H1 (cell line): ENCODE data around the gene SLCO4A1. TPM values are rescaled to one million over a fixed set of nuclear protein-coding genes. Genes with fewer than 3 reads are reported as not detected.

Experiments used
- CTCF ChIA-PET: fragments of 300-600 bp; sonication (Branson Sonifier 250); formaldehyde crosslinking; loops from one replicate; lab custom pipeline; 2021; ENCODE audit not compliant: partially characterized antibody; lab: Charles Lee
- POLR2A ChIA-PET: fragments of 300-600 bp; sonication (Branson Sonifier 250); formaldehyde crosslinking; loops from one replicate; lab custom pipeline; 2021; ENCODE audit warnings: inconsistent platforms; ENCODE audit not compliant: partially characterized antibody; lab: Charles Lee
- DNase-seq, 2 experiments: peaks; one replicate each; pipeline versions ENCODE4 v3.0.0 to v3.0.0-alpha.2; 2010 to 2022; ENCODE audit warnings: low spot score in 2 of 2, low read depth in 1 of 2, mixed read lengths in 1 of 2
- FAIRE-seq: peaks from 2 replicates; lab custom pipeline; 2011; peaks lifted over from hg19 to GRCh38; lab: Jason Lieb, UNC
- H2AFZ ChIP-seq: 2 replicates; pipeline ENCODE4 v1.8.1; 2012; ENCODE audit warnings: low read length, inconsistent platforms
- H2AK5ac ChIP-seq: 2 replicates; pipeline ENCODE4 v1.6.1; 2013; ENCODE audit warnings: low read depth, low read length
- H2BK120ac ChIP-seq: replicated peaks from 2 replicates; pipeline ENCODE3; 2013; ENCODE audit warnings: low read depth, low read length, inconsistent platforms
- H2BK12ac ChIP-seq: 2 replicates; pipeline ENCODE4 v1.6.1; 2013; ENCODE audit warnings: low read depth, low read length
- H2BK15ac ChIP-seq: 2 replicates; pipeline ENCODE4 v1.6.1; 2013; ENCODE audit warnings: low read length
- H2BK20ac ChIP-seq: 2 replicates; pipeline ENCODE4 v1.6.1; 2013; ENCODE audit warnings: low read length
- H2BK5ac ChIP-seq: 2 replicates; pipeline ENCODE4 v1.6.1; 2013; ENCODE audit warnings: low read depth, low read length
- H3K14ac ChIP-seq: 2 replicates; pipeline ENCODE4 v1.6.1; 2013; ENCODE audit warnings: inconsistent platforms; ENCODE audit not compliant: insufficient read length
- H3K18ac ChIP-seq: 2 replicates; pipeline ENCODE4 v1.6.1; 2013; ENCODE audit warnings: low read length; ENCODE audit errors: extremely low read depth
- H3K23ac ChIP-seq: 2 replicates; pipeline ENCODE4 v1.6.1; 2013; ENCODE audit warnings: inconsistent platforms; ENCODE audit not compliant: insufficient read length
- H3K23me2 ChIP-seq: 2 replicates; pipeline ENCODE4 v1.6.1; 2013; ENCODE audit warnings: low read depth, low read length
- H3K27ac ChIP-seq: 2 replicates; pipeline ENCODE4 v1.6.1; 2011; ENCODE audit warnings: low read depth, low read length, inconsistent platforms
- H3K27me3 ChIP-seq, 4 experiments: replicated peaks in 1 of 4; 1 replicate in 1 of 4; 2 replicates in 3 of 4; pipeline versions ENCODE4 v1.6.1 to v1.8.1; 2011 to 2013; ENCODE audit warnings: low read length in 3 of 4, mild to moderate bottlenecking in 3 of 4, inconsistent platforms in 2 of 4, mixed read lengths in 2 of 4, moderate library complexity in 1 of 4; ENCODE audit not compliant: control insufficient read depth in 3 of 4, insufficient read depth in 3 of 4; ENCODE audit errors: extremely low read depth in 1 of 4
- H3K36me3 ChIP-seq, 4 experiments: 2 replicates each; pipeline versions ENCODE4 v1.6.1 to v1.8.1; 2011 to 2013; ENCODE audit warnings: mild to moderate bottlenecking in 4 of 4, low read length in 3 of 4, moderate library complexity in 2 of 4, control low read depth in 1 of 4, inconsistent platforms in 1 of 4; ENCODE audit not compliant: insufficient read depth in 4 of 4, control insufficient read depth in 2 of 4
- H3K4ac ChIP-seq: replicated peaks from 2 replicates; pipeline ENCODE3; 2013; ENCODE audit warnings: low read length, low read depth, mixed read lengths, inconsistent platforms; ENCODE audit not compliant: insufficient read length
- H3K4me1 ChIP-seq, 4 experiments: replicated peaks in 1 of 4; 1 replicate in 1 of 4; 2 replicates in 3 of 4; pipeline versions ENCODE4 v1.6.1 to v1.8.1; 2011 to 2013; ENCODE audit warnings: low read length in 3 of 4, inconsistent platforms in 2 of 4, mixed read lengths in 1 of 4; ENCODE audit not compliant: insufficient read depth in 4 of 4, control insufficient read depth in 3 of 4
- H3K4me2 ChIP-seq, 2 experiments: 2 replicates each; pipeline versions ENCODE4 v1.6.1 to v1.8.1; 2011 to 2013; ENCODE audit warnings: low read depth in 2 of 2, low read length in 2 of 2, control low read depth in 1 of 2, inconsistent platforms in 1 of 2, mild to moderate bottlenecking in 1 of 2; ENCODE audit not compliant: insufficient read depth in 1 of 2
- H3K4me3 ChIP-seq, 4 experiments: fragments of 200-600, 300-600 bp in 1 of 4; sonication (generic), shearing (Covaris generic), sonication (Bioruptor Twin) in 1 of 4; 2 replicates each; pipeline versions ENCODE4 v1.5.1 to v1.8.1; 2011 to 2016; ENCODE audit warnings: low read length in 4 of 4, low read depth in 3 of 4, control low read depth in 2 of 4, inconsistent platforms in 2 of 4, mild to moderate bottlenecking in 2 of 4, mixed read lengths in 1 of 4, moderate library complexity in 1 of 4; ENCODE audit not compliant: insufficient read depth in 2 of 4; ENCODE audit errors: extremely low read depth in 1 of 4
- H3K56ac ChIP-seq: replicated peaks from 2 replicates; pipeline ENCODE3; 2013; ENCODE audit warnings: low read depth, mild to moderate bottlenecking, mixed read lengths, low read length, inconsistent platforms; ENCODE audit not compliant: insufficient read length
- H3K79me1 ChIP-seq: 2 replicates; pipeline ENCODE4 v1.6.1; 2013; ENCODE audit warnings: low read depth, low read length, control low read depth
- H3K79me2 ChIP-seq, 2 experiments: 2 replicates each; pipeline versions ENCODE4 v1.6.1 to v1.8.1; 2012 to 2013; ENCODE audit warnings: low read length in 2 of 2, mild to moderate bottlenecking in 2 of 2, inconsistent platforms in 1 of 2; ENCODE audit not compliant: insufficient read depth in 2 of 2, control insufficient read depth in 1 of 2
- H3K9ac ChIP-seq, 4 experiments: replicated peaks in 1 of 4; 1 replicate in 1 of 4; 2 replicates in 3 of 4; pipeline versions ENCODE4 v1.6.1 to v1.8.1; 2011 to 2013; ENCODE audit warnings: low read depth in 3 of 4, low read length in 3 of 4, control low read depth in 2 of 4, mild to moderate bottlenecking in 2 of 4, moderate library complexity in 2 of 4, inconsistent platforms in 1 of 4; ENCODE audit errors: extremely low read depth in 1 of 4
- H3K9me3 ChIP-seq, 2 experiments: 2 replicates each; pipeline versions ENCODE4 v1.6.1 to v1.8.1; 2012 to 2013; ENCODE audit warnings: mild to moderate bottlenecking in 2 of 2, moderate library complexity in 2 of 2, control low read depth in 1 of 2, inconsistent platforms in 1 of 2, low read depth in 1 of 2, low read length in 1 of 2, mixed read lengths in 1 of 2; ENCODE audit not compliant: insufficient read depth in 2 of 2
- H4K20me1 ChIP-seq, 2 experiments: replicated peaks in 1 of 2; 2 replicates each; pipeline versions ENCODE3 to v1.8.1; 2011 to 2013; ENCODE audit warnings: inconsistent platforms in 2 of 2, low read length in 2 of 2, mild to moderate bottlenecking in 1 of 2; ENCODE audit not compliant: insufficient read depth in 2 of 2, control insufficient read depth in 1 of 2
- H4K5ac ChIP-seq: 2 replicates; pipeline ENCODE4 v1.6.1; 2013; ENCODE audit warnings: low read length, low read depth, mixed read lengths, inconsistent platforms; ENCODE audit not compliant: insufficient read length
- H4K8ac ChIP-seq: 2 replicates; pipeline ENCODE4 v1.8.0; 2013; ENCODE audit warnings: mild to moderate bottlenecking, moderate library complexity, low read length, inconsistent platforms; ENCODE audit not compliant: insufficient read depth; ENCODE audit errors: extremely low read depth
- H4K91ac ChIP-seq: replicated peaks from 2 replicates; pipeline ENCODE3; 2013; ENCODE audit warnings: low read length, mixed read lengths, inconsistent platforms; ENCODE audit not compliant: insufficient read length
- CBX8 ChIP-seq: fragments of 300-800, 300-1000 bp; sonication (generic); IDR thresholded peaks from 2 replicates; pipeline ENCODE4 v1.7.1; 2016; ENCODE audit warnings: low read depth, low read length, borderline replicate concordance
- POLR2A ChIP-seq, 2 experiments: IDR thresholded peaks; 1 replicate in 1 of 2; 2 replicates in 1 of 2; pipeline ENCODE4 v1.6.1; 2011; ENCODE audit warnings: low read depth in 2 of 2, low read length in 2 of 2, mild to moderate bottlenecking in 2 of 2; ENCODE audit errors: control extremely low read depth in 1 of 2
- RBBP5 ChIP-seq: IDR thresholded peaks from 2 replicates; pipeline ENCODE4 v1.7.1; 2012; ENCODE audit warnings: low read depth, mild to moderate bottlenecking, inconsistent platforms, low read length, moderate library complexity, borderline replicate concordance
- SIN3A ChIP-seq, 2 experiments: IDR thresholded peaks in 1 of 2; conservative IDR thresholded peaks in 1 of 2; 2 replicates each; pipeline ENCODE4 v1.6.1; 2011 to 2012; ENCODE audit warnings: low read length in 2 of 2, improper control_type of control experiment in 1 of 2, low read depth in 1 of 2, mild to moderate bottlenecking in 1 of 2
- SP2 ChIP-seq: IDR thresholded peaks from 2 replicates; pipeline ENCODE4 v1.6.1; 2012; ENCODE audit warnings: mild to moderate bottlenecking, low read length, inconsistent platforms
- SRF ChIP-seq: IDR thresholded peaks from 2 replicates; pipeline ENCODE4 v1.6.1; 2011; ENCODE audit warnings: mild to moderate bottlenecking, low read depth, low read length, moderate library complexity
- WGBS, 2 experiments: shearing (Covaris generic) in 1 of 2; methylation state at CpG; one replicate each; pipeline versions ENCODE4 v1.1.6 to v1.1.7; 2013 to 2015; ENCODE audit warnings: low lambda C conversion rate in 2 of 2, mixed read lengths in 2 of 2, inconsistent platforms in 1 of 2, low coverage in 1 of 2, missing lambda C conversion rate in 1 of 2; ENCODE audit not compliant: insufficient replicate concordance in 2 of 2, insufficient coverage in 1 of 2, insufficient read length in 1 of 2; ENCODE audit errors: extremely low coverage in 1 of 2, missing lambda C conversion rate in 1 of 2; 5-methylcytosine and 5-hydroxymethylcytosine counted together
- polyA plus RNA-seq, 7 experiments: library from polyadenylated mRNA; depleted of rRNA in 3 of 7; stranded (reverse) in 5 of 7; unstranded in 2 of 7; fragments of >200 nt in 5 of 7; fragments of 200-250 nt in 2 of 7; gene quantifications; 1 replicate in 5 of 7; 2 replicates in 1 of 7; 4 replicates in 1 of 7; pipeline versions ENCODE4 v1.2.1 to v1.2.3, GENCODE V29; 2011 to 2013; ENCODE audit warnings: missing spikeins in 2 of 7, mixed read lengths in 2 of 7
- total RNA-seq: library from RNA; stranded (reverse); fragmentation: NEBNext Ultra II Directional; extraction: Animal tissue kit (Norgen Biotek cat#: 25700); gene quantifications from 2 replicates; pipeline ENCODE4 v1.2.1, GENCODE V29; 2021
- TF ChIP-seq, protein P1 (sequence below), 3 experiments: IDR thresholded peaks; 1 replicate in 2 of 3; 2 replicates in 1 of 3; pipeline versions ENCODE4 v1.5.1 to v1.6.1; 2011; ENCODE audit warnings: low read length in 3 of 3, mild to moderate bottlenecking in 3 of 3, inconsistent platforms in 2 of 3, low read depth in 1 of 3, moderate library complexity in 1 of 3; ENCODE audit not compliant: insufficient read depth in 1 of 3; ENCODE audit errors: control extremely low read depth in 1 of 3
- TF ChIP-seq, protein P2 (sequence below): IDR thresholded peaks from 2 replicates; pipeline ENCODE4 v1.6.1; 2012; ENCODE audit warnings: low read length, inconsistent platforms

Gene SLCO4A1
- total and polyA plus RNA-seq, 2 of the 8 experiments (the other 6 are each of a cell fraction or from before 2014, with no cell fraction given) = 10.5 to 18.5 TPM

DNA sequence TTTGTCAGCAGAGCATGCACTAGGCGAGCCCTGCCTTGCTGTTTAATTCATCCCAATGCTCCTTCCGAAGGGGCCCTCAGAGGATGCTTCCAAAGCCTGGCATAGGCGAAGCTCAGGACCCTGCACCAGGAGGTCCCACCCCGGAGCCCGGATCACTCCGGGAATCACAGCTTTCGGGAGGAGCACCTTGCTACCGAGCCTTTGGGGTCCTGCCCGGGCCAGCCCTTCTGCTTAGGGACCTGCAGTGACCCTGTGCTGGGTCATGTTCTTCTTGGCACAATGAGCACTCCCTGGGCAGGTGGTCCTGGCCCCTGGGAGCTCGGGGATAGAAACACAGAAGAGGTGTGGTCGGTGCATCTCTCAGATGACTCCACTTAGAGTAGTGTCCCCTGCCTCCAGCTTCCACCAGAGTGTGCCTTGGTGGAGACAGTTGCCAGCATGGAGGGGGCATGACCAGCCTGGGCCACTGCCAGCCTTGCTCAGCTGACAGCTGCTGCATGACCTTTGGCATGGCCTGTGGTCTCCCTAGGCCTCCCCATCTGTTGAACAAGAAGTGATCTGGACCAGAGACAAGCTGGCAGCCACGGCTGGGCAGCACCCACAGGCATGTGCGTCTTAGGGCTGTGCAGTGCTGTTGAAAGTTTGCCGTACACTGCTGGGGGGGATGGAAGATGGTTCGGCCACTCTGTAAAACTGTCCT, 44.7 kb upstream of the SLCO4A1 start:
- no peak for FAIRE-seq
- TF ChIP-seq, protein P1, sequence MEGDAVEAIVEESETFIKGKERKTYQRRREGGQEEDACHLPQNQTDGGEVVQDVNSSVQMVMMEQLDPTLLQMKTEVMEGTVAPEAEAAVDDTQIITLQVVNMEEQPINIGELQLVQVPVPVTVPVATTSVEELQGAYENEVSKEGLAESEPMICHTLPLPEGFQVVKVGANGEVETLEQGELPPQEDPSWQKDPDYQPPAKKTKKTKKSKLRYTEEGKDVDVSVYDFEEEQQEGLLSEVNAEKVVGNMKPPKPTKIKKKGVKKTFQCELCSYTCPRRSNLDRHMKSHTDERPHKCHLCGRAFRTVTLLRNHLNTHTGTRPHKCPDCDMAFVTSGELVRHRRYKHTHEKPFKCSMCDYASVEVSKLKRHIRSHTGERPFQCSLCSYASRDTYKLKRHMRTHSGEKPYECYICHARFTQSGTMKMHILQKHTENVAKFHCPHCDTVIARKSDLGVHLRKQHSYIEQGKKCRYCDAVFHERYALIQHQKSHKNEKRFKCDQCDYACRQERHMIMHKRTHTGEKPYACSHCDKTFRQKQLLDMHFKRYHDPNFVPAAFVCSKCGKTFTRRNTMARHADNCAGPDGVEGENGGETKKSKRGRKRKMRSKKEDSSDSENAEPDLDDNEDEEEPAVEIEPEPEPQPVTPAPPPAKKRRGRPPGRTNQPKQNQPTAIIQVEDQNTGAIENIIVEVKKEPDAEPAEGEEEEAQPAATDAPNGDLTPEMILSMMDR (IDR thresholded peaks at IDR 0.05; ENCODE audit: control extremely low read depth in 1 of 3, insufficient read depth in 1 of 3, low read depth in 1 of 3, low read length in 3 of 3) = no peak
- TF ChIP-seq POLR2A (IDR thresholded peaks at IDR 0.05; ENCODE audit: control extremely low read depth in 1 of 2, low read depth in 2 of 2, low read length in 2 of 2) = no peak
- TF ChIP-seq, protein P2, sequence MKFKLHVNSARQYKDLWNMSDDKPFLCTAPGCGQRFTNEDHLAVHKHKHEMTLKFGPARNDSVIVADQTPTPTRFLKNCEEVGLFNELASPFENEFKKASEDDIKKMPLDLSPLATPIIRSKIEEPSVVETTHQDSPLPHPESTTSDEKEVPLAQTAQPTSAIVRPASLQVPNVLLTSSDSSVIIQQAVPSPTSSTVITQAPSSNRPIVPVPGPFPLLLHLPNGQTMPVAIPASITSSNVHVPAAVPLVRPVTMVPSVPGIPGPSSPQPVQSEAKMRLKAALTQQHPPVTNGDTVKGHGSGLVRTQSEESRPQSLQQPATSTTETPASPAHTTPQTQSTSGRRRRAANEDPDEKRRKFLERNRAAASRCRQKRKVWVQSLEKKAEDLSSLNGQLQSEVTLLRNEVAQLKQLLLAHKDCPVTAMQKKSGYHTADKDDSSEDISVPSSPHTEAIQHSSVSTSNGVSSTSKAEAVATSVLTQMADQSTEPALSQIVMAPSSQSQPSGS = no peak
- TF ChIP-seq RBBP5 = no peak
- no peak for TF ChIP-seq SP2
- TF ChIP-seq SRF = no peak
- TF ChIP-seq CBX8 = no peak
- TF ChIP-seq SIN3A (conservative IDR thresholded peaks at IDR 0.05 in 1 of 2, IDR thresholded peaks at IDR 0.05 in 1 of 2; ENCODE audit: low read depth in 1 of 2, low read length in 2 of 2) = no peak

More for the DNA sequence above, 44.7 kb upstream of the SLCO4A1 start:
- Histone ChIP-seq H3K79me2 (no peaks in the 10 kb centered on the region), H3K56ac (no peak overlapping the region), H3K23ac (no peak overlapping the region), H2BK15ac (no peak overlapping the region), H3K27ac (no peak overlapping the region), H2BK120ac (no peak overlapping the region), H3K14ac (no peak overlapping the region), H3K4ac (no peak overlapping the region), H3K18ac (no peak overlapping the region), H2AFZ (no peak overlapping the region), H2BK12ac (no peak overlapping the region), H3K79me1 (no peaks in the 10 kb centered on the region), H4K5ac (no peak overlapping the region), H2BK20ac (no peak overlapping the region), H4K91ac (no peak overlapping the region), H3K36me3 (no peaks in the 10 kb centered on the region), H3K27me3 (no peaks in the 10 kb centered on the region), H2BK5ac (no peak overlapping the region), H3K23me2 (no peaks in the 10 kb centered on the region; the same call in 1 of the 2 replicates), H3K4me1 (peaks cover 0 to 3% (median 0%) of the 10 kb centered on the region in 4 experiments; a peak in 2 of 7 replicates), H4K8ac (no peak overlapping the region), H3K9me3 (no peaks in the 10 kb centered on the region), H4K20me1 (peaks cover 0 to 3% of the 10 kb centered on the region in 2 experiments), H3K9ac (no peak overlapping the region), H3K4me2 (no peak overlapping the region), H2AK5ac (peak overlapping the region; percentile 65; the same call in 1 of the 2 replicates), H3K4me3 (no peak overlapping the region)
- ChIA-PET CTCF (interaction anchor here (1.0 to 2.0 kb wide), 5 partner anchors 11 to 19 kb away, joined by 3 to 8 read pairs (median 6); no protein-coding TSS in a partner anchor), POLR2A (no interaction called here)
- 78% methylated on average over 14 of the region's 15 CpGs; no CpG with 5 or more reads in 1 of the 2 experiments for WGBS, 2 experiments
- no peak for DNase-seq
